Mesodermal cell (in vitro differentiated cells): ENCODE measurements around the gene TRIM24. TPM values are rescaled to one million over a fixed set of nuclear protein-coding genes. Genes with fewer than 3 reads are reported as not detected.
"Not testable (repeated sequence)": the region's sequence is repeated elsewhere in the genome, so short reads cannot be mapped to it uniquely, and the experiment has no call there.

Source experiments
- H3K27ac ChIP-seq: 2 replicates; pipeline ENCODE4 v1.7.0; 2013; ENCODE audit warnings: mild to moderate bottlenecking, low read depth, low read length, moderate library complexity; ENCODE audit not compliant: severe bottlenecking
- H3K36me3 ChIP-seq: 2 replicates; pipeline ENCODE4 v1.7.1; 2013; ENCODE audit warnings: mild to moderate bottlenecking, low read length, moderate library complexity; ENCODE audit not compliant: control insufficient read depth, insufficient read depth
- H3K4me1 ChIP-seq: one replicate; pipeline ENCODE4 v1.7.1; 2013; ENCODE audit warnings: mild to moderate bottlenecking, low read length; ENCODE audit not compliant: insufficient read depth, control insufficient read depth, poor library complexity, severe bottlenecking
- H3K4me3 ChIP-seq: 2 replicates; pipeline ENCODE4 v1.7.0; 2013; ENCODE audit warnings: low read length, control low read depth, mild to moderate bottlenecking; ENCODE audit not compliant: insufficient read depth, poor library complexity, severe bottlenecking; ENCODE audit errors: extremely low read depth
- H3K9me3 ChIP-seq: 2 replicates; pipeline ENCODE4 v1.7.1; 2013; ENCODE audit warnings: mild to moderate bottlenecking, low read length, moderate library complexity; ENCODE audit not compliant: control insufficient read depth
- WGBS, 2 experiments: methylation state at CpG; one replicate each; pipeline ENCODE4 v1.1.5; 2013; ENCODE audit warnings: missing lambda C conversion rate in 2 of 2; ENCODE audit not compliant: insufficient coverage in 2 of 2; 5-methylcytosine and 5-hydroxymethylcytosine counted together
- polyA plus RNA-seq, 2 experiments: library from polyadenylated mRNA; stranded (reverse); fragments of 50-300 nt; gene quantifications; one replicate each; pipeline ENCODE4 v1.2.3, GENCODE V29; 2013

Gene TRIM24
- 65.1 TPM for polyA plus RNA-seq (2013, experiment 1 of 2)
- 69.4 TPM for polyA plus RNA-seq (2013, experiment 2 of 2)

DNA sequence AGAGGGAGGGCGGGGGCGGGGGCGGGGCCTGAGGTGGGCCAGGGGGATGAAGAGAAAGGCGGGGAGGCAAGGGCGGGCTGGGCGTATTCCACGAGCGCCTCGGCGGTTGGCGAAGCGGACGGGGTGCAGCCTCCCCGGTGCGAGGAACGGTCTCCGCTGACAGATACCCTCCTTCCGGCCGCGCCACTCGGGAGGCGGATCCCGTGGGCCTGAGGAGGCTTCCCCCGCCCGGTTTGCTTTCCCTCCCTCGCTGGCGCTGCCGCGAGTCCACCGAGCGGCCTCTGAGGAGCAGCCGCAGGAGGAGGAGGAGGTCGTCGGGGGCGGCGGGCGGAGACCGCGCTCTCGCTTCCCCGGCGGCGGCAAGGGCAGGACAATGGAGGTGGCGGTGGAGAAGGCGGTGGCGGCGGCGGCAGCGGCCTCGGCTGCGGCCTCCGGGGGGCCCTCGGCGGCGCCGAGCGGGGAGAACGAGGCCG, at the start of gene TRIM24:
TRIM24 (plus strand) TSS at position 84 of the 473 bp plus-strand sequence; CDS start at position 374, 290 bp downstream.
- Histone ChIP-seq H3K4me3 (peak within 1 kb of the TSS; percentile 93), H3K9me3 (peaks cover 3% of the 10 kb centered on the region), H3K27ac (peak within 1 kb of the TSS; percentile 92), H3K4me1 (peaks cover 5% of the 10 kb centered on the region), H3K36me3 (peaks cover 18% of the 10 kb centered on the region)
- WGBS, 2 experiments: 0 to 1% methylated on average over 25 to 31 of the region's 59 CpGs

DNA sequence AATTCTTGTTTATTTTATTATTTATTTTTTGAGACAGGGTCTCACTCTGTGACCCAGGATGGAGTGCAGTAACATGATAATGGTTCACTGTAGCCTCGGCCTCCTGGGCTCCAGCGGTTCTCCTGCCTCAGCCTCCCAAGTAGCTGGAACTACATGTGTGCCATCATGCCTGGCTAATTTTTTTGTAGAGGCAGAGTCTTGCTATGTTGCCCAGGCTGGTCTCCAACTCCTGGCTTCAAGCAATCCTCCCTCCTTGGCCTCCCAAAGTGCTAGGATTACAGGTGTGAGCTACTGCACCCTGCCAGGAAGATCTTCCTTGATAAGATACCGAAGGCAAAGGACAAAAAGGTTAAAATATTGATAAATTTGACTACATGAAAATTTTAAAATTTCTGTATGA, 48.0 kb upstream of the TRIM24 start:
- not testable (repeated sequence) for H3K27ac ChIP-seq, H3K9me3 ChIP-seq, H3K4me1 ChIP-seq, H3K36me3 ChIP-seq, H3K4me3 ChIP-seq
- 94 to 100% methylated on average over 2 of the region's 3 CpGs for WGBS, 2 experiments

DNA sequence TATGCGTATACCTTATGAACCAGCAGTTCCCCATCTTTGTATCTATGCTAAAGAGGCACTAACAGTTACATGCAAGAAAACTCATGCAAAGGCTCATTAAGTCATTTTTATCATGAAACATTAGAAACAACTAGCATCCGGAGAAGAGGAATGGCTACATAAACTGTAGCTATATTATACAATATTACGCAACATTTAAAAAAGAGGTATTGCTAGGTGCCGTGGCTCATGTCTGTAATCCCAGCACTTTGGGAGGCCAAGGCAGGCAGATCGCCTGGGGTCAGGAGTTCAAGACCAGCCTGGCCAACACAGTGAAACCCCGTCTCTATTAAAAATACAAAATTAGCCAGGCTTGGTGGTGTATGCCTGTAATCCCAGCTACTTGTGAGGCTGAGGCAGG, 47.1 kb upstream of the TRIM24 start:
- H3K4me3 ChIP-seq, H3K9me3 ChIP-seq, H3K4me1 ChIP-seq, H3K27ac ChIP-seq, H3K36me3 ChIP-seq: not testable (repeated sequence)
- WGBS, 2 experiments: 95 to 100% methylated on average over 2 to 4 of the region's 6 CpGs

DNA sequence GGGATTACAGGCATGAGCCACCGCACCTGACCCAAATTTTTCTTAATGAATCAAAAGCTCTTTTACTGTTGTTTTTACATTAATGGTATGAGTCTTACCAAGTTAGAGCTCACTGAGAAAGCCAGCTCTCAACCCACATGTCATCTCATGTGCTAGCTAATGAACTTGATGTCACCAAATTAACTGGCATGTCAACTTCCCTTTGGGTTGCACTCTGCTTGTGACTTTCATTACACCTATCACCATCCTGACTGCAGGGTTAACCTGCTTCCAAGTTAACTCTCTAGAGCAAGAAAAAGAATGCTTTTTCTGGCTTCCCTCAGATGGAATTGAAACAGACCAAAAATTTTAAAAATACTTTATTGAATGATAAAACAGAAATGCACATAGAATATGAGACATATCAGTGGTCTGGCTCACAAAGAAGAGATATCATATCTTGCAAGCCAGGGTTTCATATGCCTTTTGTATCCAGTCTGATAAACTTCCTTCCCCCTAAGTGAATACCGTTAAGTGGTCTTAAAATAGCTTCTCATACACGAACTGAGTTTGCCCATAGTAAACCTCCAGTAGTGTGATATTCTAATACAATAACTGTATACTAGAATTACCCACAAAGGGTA, 42.9 kb upstream of the TRIM24 start:
- H3K4me1 ChIP-seq: no peaks in the 10 kb centered on the region
- H3K4me3 ChIP-seq: no peak overlapping the region
- no peaks in the 10 kb centered on the region for H3K9me3 ChIP-seq
- H3K36me3 ChIP-seq: no peaks in the 10 kb centered on the region
- WGBS, 2 experiments: 83% methylated on average over 1 of the region's 3 CpGs; no CpG with 5 or more reads in 1 of the 2 experiments
- no peak overlapping the region for H3K27ac ChIP-seq

DNA sequence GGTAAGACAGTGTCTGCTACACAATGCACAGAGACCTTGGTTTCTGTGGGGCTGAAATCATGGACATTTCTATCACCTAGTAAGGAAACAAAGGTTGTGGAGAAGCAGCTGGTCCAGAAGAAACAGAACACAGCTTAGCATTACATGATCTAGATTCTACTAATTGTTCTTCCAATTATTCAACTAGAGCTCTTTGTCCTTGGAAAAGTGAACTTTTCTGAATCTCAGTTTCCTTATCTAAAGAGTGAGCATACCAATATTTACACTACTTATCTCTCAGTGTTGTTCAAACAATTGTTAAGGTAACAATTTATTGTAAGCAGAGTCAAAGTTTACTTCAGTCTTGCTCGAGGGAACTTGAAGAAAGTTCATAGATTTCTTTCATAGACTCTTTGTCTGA, 42.3 kb upstream of the TRIM24 start:
- no CpG with 5 or more reads among the region's 1 CpG for whole genome bisulfite sequencing, 2 experiments
- Histone ChIP-seq H3K4me3 (no peak overlapping the region), H3K36me3 (no peaks in the 10 kb centered on the region), H3K27ac (no peak overlapping the region), H3K9me3 (no peaks in the 10 kb centered on the region), H3K4me1 (no peaks in the 10 kb centered on the region)

DNA sequence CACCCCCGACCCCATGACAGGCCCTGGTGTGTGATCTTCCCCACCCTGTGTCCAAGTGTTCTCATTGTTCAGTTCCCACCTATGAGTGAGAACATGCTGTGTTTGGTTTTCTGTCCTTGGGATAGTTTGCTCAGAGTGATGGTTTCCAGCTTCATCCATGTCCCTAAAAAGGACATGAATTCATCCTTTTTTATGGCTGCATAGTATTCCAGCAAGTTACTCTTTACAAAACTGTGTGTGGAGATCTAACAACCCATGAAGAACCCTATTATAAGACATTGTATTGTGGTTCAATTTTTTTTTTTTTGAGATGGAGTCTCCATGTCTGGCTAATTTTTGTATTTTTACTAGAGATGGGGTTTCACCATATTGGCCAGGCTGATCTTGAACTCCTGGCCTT, 41.7 kb upstream of the TRIM24 start:
- not testable (repeated sequence) for H3K4me1 ChIP-seq, H3K36me3 ChIP-seq, H3K9me3 ChIP-seq, H3K4me3 ChIP-seq, H3K27ac ChIP-seq
- WGBS, 2 experiments: no CpG with 5 or more reads among the region's 1 CpG

DNA sequence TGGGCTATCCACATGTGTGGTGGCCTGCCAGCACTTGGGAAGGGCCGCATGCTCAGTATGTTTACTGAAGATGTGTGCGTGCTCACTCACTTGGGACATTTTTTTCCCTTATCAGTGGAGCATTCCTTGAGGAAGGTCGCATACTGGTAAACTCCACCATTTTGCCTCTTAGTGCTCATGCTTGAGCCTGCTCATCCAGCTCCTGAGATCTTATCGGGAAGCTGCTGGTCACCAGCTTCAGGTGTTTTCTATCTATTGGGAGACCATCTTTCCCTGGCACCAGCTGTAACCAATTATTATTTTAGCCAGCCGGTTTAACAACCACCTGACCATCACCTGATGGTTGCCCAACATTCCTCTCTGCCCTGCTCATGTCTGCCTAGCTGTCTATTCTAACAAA, 35.0 kb upstream of the TRIM24 start:
- WGBS, 2 experiments: 94 to 98% methylated on average over 5 of the region's 5 CpGs
- Histone ChIP-seq H3K27ac (no peak overlapping the region), H3K4me1 (no peaks in the 10 kb centered on the region), H3K9me3 (peaks cover 24% of the 10 kb centered on the region), H3K4me3 (no peak overlapping the region), H3K36me3 (no peaks in the 10 kb centered on the region)

DNA sequence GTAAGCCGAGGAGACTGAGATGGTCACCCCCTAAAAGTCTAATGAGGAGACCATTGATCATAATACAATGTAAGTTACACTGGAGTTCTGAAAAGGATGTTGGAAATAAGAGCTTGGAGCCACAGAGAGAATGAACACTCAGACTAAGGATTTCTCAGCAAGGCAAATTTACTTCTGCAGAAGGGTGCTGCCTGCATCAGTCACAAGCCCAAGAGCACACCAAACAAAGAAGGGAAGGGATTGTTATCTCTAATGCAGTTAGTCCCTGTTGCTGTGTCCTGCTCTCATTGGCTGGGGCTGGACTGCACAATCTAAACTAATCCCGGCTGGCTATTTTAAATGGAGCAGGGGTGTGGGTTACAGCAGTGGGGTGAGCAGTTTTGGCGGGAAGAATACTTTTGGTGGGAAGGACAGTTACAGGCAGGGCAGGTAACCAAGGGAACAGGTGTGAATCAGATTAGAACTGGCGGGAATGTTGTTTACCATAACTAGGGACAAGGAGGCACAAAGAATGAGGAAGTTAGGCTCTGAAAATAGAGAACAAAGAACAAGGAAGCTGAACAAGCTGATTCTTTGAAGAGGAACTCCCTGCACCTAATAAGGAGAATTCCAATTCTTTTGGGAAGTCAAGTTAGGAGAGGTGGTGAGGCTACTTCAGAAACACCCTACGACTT, 30.3 kb upstream of the TRIM24 start:
- H3K4me1 ChIP-seq: no peaks in the 10 kb centered on the region
- no peak overlapping the region for H3K27ac ChIP-seq
- H3K4me3 ChIP-seq: no peak overlapping the region
- H3K36me3 ChIP-seq: no peaks in the 10 kb centered on the region
- H3K9me3 ChIP-seq: peaks cover 47% of the 10 kb centered on the region
- 87 to 88% methylated on average over 2 to 4 of the region's 5 CpGs for WGBS, 2 experiments

DNA sequence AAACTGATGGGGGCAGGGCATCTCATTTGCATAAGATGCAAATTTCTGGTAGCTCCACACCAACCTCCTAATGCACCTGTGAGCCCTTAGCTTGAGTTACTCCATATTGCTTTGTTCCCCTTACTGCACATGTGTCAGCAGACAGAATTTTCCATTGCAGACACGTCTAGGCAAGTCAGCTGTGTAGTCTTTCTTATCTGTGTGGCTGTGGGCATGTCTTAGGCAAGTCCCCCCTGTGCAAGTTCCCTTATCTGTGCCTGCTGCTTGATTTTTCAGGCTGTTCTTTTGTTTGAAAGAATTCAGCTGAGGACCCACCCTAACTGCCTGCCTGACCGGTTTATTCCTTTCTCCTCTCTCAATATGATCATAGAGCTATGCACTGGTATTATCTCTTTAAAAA, 28.5 kb upstream of the TRIM24 start:
- H3K27ac ChIP-seq: no peak overlapping the region
- 91 to 100% methylated on average over 1 of the region's 2 CpGs for WGBS, 2 experiments
- H3K4me3 ChIP-seq: no peak overlapping the region
- no peaks in the 10 kb centered on the region for H3K4me1 ChIP-seq
- peaks cover 41% of the 10 kb centered on the region for H3K9me3 ChIP-seq
- H3K36me3 ChIP-seq: no peaks in the 10 kb centered on the region

DNA sequence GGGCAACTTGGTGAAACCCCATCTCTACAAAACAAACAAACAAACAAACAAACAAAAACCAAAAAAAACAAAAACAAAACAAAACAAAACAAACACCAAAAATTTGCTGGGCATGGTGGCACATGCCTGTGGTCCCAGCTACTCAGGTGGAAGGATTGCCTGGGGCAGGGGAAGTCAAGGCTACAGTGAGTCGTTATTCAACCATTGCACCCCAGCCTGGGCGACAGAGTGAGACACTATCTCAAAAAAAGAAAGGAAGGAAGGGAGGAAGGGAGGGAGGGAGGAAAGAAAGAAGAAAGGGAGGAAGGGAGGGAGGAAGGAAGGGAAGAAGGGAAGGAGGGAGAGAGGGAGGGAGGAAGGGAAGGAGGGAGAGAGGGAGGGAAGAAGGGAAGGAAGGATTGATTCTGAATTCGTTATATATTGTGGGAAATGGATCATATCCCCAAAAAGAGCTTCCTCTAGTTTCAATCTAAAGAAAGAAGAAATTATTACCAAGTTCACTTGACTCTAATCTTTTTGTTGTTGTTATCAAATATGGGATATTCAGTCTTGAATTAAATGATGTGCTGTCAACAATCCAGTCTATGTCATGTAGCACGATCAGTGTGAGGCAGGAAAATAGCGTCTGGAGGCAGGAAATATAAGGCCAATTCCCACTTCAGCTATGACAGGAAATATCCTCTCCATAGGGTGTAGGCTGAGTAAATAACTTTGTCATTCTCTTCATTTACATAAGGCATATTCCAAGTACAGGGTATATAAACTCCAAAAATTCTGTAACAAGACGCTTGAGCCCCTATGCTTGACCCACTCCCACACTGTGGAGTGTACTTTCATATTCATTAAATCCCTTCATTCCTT, 26.2 kb upstream of the TRIM24 start:
- Histone ChIP-seq H3K36me3 (no peaks in the 10 kb centered on the region), H3K4me3 (no peak overlapping the region), H3K4me1 (no peaks in the 10 kb centered on the region), H3K9me3 (peaks cover 37% of the 10 kb centered on the region), H3K27ac (no peak overlapping the region)
- 88 to 96% methylated on average over 3 to 4 of the region's 6 CpGs for WGBS, 2 experiments
